Neural cell (in vitro differentiated cells): ENCODE measurements around the gene IGF2BP3.

Experiments
- CTCF ChIP-seq: fragments of 450-650 bp; IDR thresholded peaks from 2 replicates; pipeline ENCODE4 v1.5.1; 2014; ENCODE audit warnings: antibody characterized with exemption, mild to moderate bottlenecking, moderate library complexity; ENCODE audit not compliant: poor library complexity, severe bottlenecking
- EP300 ChIP-seq: fragments of 450-650 bp; conservative IDR thresholded peaks from 2 replicates; pipeline ENCODE4 v1.6.1; 2014; ENCODE audit warnings: antibody characterized with exemption, mild to moderate bottlenecking, moderate library complexity; ENCODE audit not compliant: poor library complexity, severe bottlenecking
- EZH2 ChIP-seq: fragments of 200-600, 300-800 bp; shearing (Covaris generic), sonication (generic); IDR thresholded peaks from 2 replicates; pipeline ENCODE4 v1.6.1; 2014; ENCODE audit warnings: antibody characterized with exemption, low read length, borderline replicate concordance, mild to moderate bottlenecking; ENCODE audit not compliant: insufficient read depth, poor library complexity, severe bottlenecking
- SMC3 ChIP-seq: fragments of 450-650 bp; conservative IDR thresholded peaks from 2 replicates; pipeline ENCODE4 v1.6.1; 2014; ENCODE audit warnings: antibody characterized with exemption, mild to moderate bottlenecking, moderate library complexity; ENCODE audit not compliant: poor library complexity

GRCh38 chr7:23276947-23277346 lies 193.3 kb downstream of the IGF2BP3 start:
- TF ChIP-seq CTCF (no peak), EP300 (no peak), SMC3 (no peak), EZH2 (no peak)
